ENCODE results near the gene RNF38.

RNF38 gene

GRCh38 chr9:36293171-36293570 is 106.9 kb downstream of the RNF38 start:
- Histone ChIP-seq H3K4me3 (ENCODE audit: low read depth, low read length) (no peak overlapping the region), H3K27ac (ENCODE audit: low read depth, low read length) (no peak overlapping the region), H3K27me3 (ENCODE audit: control insufficient read depth, insufficient read depth, low read length) (no peaks in the 10 kb centered on the region), H3K9ac (ENCODE audit: low read length) (no peak overlapping the region), H3K4me1 (ENCODE audit: control insufficient read depth, insufficient read depth, low read length) (peaks cover 12% of the 10 kb centered on the region), H3K9me3 (ENCODE audit: control insufficient read depth, insufficient read depth, low read depth, low read length) (no peaks in the 10 kb centered on the region), H3K36me3 (ENCODE audit: control insufficient read depth, insufficient read depth, low read length) (no peaks in the 10 kb centered on the region; the same call in 1 of the 2 replicates)

DNA sequence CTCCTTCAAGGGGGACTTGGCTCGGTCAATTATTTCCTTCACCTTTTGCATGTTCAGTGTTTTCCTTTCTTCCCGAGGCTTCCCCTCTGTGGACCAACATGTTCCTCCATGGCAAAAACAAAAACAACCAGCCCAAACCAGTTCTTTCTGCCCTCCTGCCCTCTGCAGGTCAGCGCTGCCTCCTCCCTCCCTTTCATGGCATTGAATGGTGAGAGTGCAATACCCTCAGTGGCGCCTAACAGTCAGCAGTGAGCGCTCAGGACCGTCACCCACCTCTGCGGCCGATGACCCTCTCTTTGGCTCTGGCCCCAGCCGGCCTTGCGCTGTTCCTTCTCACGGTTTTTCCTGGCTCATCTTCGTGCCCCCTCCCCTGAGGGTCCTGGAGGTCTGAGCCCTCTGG is 107.4 kb downstream of the RNF38 start:
- peaks cover 12% of the 10 kb centered on the region for H3K4me1 ChIP-seq (ENCODE audit: control insufficient read depth, insufficient read depth, low read length)
- H3K27ac ChIP-seq (ENCODE audit: low read depth, low read length): no peak overlapping the region
- no peaks in the 10 kb centered on the region for H3K27me3 ChIP-seq (ENCODE audit: control insufficient read depth, insufficient read depth, low read length)
- no peaks in the 10 kb centered on the region; the same call in 1 of the 2 replicates for H3K36me3 ChIP-seq (ENCODE audit: control insufficient read depth, insufficient read depth, low read length)
- H3K4me3 ChIP-seq (ENCODE audit: low read depth, low read length): no peak overlapping the region
- H3K9me3 ChIP-seq (ENCODE audit: control insufficient read depth, insufficient read depth, low read depth, low read length): no peaks in the 10 kb centered on the region
- no peak overlapping the region for H3K9ac ChIP-seq (ENCODE audit: low read length)

GRCh38 chr9:36290996-36291395 is 109.1 kb downstream of the RNF38 start:
- Histone ChIP-seq H3K9me3 (ENCODE audit: control insufficient read depth, insufficient read depth, low read depth, low read length) (no peaks in the 10 kb centered on the region), H3K27me3 (ENCODE audit: control insufficient read depth, insufficient read depth, low read length) (no peaks in the 10 kb centered on the region), H3K9ac (ENCODE audit: low read length) (no peak overlapping the region), H3K27ac (ENCODE audit: low read depth, low read length) (no peak overlapping the region), H3K4me1 (ENCODE audit: control insufficient read depth, insufficient read depth, low read length) (peaks cover 5% of the 10 kb centered on the region; the same call in 1 of the 2 replicates), H3K36me3 (ENCODE audit: control insufficient read depth, insufficient read depth, low read length) (no peaks in the 10 kb centered on the region; the same call in 1 of the 2 replicates), H3K4me3 (ENCODE audit: low read depth, low read length) (no peak overlapping the region)

GRCh38 chr9:36289836-36290435 is 110.1 kb downstream of the RNF38 start:
- H3K27me3 ChIP-seq (ENCODE audit: control insufficient read depth, insufficient read depth, low read length): no peaks in the 10 kb centered on the region
- H3K9ac ChIP-seq (ENCODE audit: low read length): no peak overlapping the region
- no peaks in the 10 kb centered on the region; the same call in 1 of the 2 replicates for H3K36me3 ChIP-seq (ENCODE audit: control insufficient read depth, insufficient read depth, low read length)
- H3K4me1 ChIP-seq (ENCODE audit: control insufficient read depth, insufficient read depth, low read length): peaks cover 5% of the 10 kb centered on the region; the same call in 1 of the 2 replicates
- H3K9me3 ChIP-seq (ENCODE audit: control insufficient read depth, insufficient read depth, low read depth, low read length): no peaks in the 10 kb centered on the region
- H3K4me3 ChIP-seq (ENCODE audit: low read depth, low read length): no peak overlapping the region
- no peak overlapping the region for H3K27ac ChIP-seq (ENCODE audit: low read depth, low read length)

GRCh38 chr9:36288070-36288469 is 112.0 kb downstream of the RNF38 start:
- Histone ChIP-seq H3K27ac (ENCODE audit: low read depth, low read length) (no peak overlapping the region), H3K36me3 (ENCODE audit: control insufficient read depth, insufficient read depth, low read length) (no peaks in the 10 kb centered on the region), H3K4me1 (ENCODE audit: control insufficient read depth, insufficient read depth, low read length) (peaks cover 5% of the 10 kb centered on the region; the same call in 1 of the 2 replicates), H3K4me3 (ENCODE audit: low read depth, low read length) (no peak overlapping the region), H3K27me3 (ENCODE audit: control insufficient read depth, insufficient read depth, low read length) (no peaks in the 10 kb centered on the region), H3K9me3 (ENCODE audit: control insufficient read depth, insufficient read depth, low read depth, low read length) (no peaks in the 10 kb centered on the region), H3K9ac (ENCODE audit: low read length) (no peak overlapping the region)
